Activated CD4-positive, CD25-positive, alpha-beta regulatory T cell treated with anti-CD3 and anti-CD28 coated beads, Interleukin-2, amount 50 U/mL, for 24 hours (primary cell): Measurements from ENCODE around the gene P2RY6.

ENCODE experiments used
- ATAC-seq, 2 donors: fragments of 150-1000 bp; cut with Tn5 transposase; one replicate each; pipeline ENCODE4 v1.10.0; 2021; ENCODE audit warnings: mild to moderate bottlenecking in 1 of 2, moderate library complexity in 1 of 2

The P2RY6 gene

DNA sequence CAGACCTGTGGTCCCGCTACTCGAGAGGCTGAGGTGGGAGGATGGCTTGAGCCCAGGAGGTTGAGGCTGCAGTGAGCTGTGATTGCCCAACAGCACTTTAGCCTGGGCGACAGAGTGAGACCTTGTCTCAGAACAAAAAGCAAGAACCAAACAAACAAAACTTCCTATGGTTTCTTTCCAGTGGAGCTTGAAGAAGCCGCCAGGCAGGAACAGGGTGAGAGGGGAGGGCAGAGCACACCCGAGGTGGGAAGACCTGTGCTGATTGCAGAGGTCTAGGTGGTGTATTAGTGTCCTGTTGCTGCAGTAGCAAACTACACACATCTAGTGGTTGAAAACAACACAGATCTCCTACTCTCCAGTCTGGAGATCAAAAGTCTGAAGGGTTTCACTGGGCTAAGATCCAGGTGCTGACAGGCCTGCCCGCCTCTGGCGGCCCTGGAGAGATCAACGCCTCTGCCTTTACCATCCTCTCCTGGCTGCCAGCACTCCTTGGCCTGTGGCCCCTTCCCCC lies 46.4 kb downstream of the P2RY6 start:
- no peak for ATAC-seq

DNA sequence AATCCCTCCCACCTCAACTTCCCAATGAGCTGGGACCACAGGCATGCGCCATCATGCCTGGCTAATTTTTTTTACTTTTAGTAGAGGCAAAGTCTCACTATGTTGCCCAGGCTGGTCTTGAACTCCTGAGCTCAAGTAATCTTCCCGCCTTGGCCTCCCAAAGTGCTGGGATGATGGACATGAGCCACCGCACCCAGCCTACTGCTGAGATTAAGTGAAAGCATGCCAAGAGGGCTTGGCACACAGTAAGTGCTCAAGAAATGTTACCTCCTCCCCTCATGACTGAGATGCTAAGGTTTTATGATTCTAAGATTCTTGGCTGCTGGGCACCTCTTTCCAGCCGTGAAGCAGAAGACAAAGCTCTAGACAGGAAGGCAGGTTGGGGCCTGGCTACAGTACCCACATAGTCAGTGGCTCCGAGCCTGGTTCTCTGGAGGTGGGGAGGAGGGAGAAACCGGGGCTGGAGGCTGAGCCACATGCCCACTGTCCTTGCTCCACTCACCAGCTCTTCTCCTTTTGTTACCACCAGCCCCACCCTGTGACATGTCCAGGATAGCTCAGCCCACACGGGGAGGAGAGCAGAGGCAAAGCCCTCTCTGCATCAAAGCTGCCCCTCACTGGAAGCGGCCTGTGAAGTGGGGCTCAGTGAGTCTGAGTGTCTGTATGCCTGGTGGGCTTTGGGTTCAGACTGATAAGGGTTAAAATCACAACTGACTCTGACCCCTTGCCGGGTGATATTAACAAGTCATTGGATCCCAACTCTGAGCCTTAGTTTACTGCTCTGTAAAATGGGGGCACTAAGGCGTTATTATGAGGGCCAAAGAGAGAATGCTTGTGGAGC lies 48.8 kb downstream of the P2RY6 start:
- ATAC-seq = no peak

DNA sequence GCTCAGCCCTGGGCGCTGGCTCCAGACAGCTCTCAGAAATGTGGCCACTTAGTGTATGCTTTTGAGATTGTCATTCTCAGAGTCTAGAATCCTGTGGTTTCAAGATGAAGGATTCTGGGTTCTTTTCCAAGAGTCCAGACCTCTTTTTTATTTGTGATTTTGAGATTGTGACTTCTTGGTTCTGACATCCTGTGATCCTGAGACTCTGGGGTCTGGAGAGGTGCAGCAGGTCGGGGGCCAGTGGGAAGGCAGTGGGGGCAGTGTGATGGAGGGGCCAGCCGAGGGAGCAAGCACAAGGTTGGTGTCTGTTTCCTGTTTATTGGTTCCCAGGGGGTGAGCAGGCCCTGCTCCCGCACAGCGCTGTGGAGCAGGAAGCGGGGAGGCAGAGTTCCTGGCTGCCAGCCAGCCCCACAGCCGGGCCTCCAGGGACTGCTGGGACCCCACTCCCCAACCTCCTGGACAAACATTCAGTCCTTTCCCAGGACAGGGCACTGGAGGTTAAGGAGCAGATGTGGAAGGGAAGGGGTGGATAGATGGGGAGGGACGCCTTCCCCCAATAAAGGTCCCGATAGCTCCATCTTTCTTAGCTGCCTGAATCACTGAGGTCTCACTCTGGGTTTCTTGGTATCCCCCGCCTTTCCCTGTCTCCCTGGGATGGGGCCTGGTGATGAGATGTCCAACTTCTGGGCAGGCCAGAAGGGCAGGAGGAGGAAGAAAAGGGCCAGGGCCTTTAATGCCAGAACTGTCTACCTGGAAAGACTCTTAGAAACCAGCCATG lies 49.7 kb downstream of the P2RY6 start:
- no peak for ATAC-seq

DNA sequence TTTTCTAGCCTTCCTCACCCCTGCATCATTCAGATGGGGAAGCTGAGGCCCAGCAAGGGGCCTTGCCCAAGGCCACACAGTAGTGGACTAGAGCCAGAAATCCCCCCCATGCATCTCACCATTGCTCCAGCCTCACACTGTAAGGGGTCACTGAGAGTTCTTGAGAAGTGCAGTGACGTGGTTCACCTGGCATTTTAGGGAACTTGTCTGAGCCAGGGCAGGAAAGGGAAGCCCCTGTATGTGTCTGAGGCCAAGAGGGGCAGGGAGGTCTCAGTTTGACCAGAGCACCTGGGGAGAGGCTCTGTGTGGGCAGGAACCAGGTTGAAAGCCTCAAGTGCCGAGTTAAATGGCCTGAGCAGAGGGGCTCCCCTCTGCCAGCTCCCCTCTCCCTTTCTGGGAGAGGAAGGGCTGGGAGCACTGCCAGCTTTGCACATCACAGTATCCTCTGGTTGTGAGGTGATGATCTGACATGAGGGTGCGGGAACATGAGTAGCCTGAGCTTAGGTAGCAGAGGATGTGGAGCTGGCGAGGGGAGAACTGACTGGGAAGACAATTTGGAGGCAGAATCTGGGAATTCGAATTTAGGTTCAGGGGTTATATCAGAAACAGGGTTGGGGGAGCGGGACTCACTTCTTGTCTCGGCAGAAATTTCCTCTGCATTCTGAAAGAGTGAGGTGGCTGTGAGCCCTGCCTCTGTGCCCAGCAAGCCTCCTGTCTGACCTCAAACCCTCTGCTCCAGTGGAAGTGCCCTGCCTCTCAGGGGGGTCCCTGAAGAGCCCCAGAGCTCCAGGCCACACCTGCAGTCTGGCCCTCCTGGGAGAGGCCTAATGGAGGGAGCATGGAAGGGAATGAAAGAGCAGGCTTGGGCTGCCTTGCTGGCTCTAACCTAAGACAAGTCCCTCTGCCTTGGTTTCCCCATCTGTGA lies 50.5 kb downstream of the P2RY6 start:
- no peak for ATAC-seq

DNA sequence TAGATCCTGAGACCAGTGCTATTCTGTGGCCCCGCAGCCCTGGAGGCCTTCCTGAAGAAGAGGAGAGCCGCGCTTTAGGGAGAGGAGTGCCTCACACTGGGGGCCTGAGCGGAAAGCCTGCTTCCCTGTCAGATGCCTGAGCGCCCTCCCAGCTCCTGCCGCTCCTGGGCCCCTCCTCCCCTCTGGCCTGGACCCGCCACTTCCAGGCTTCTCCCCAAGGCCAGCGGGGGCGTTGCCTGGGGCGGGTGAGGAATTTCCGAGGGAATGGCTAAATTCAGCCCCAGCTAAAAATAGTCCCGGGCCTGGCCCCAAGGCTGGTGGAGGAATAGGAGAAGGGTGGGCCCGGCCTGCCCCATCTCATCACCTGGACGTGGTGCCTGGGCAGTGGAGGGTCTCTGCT lies 51.3 kb downstream of the P2RY6 start:
- ATAC-seq = no peak

DNA sequence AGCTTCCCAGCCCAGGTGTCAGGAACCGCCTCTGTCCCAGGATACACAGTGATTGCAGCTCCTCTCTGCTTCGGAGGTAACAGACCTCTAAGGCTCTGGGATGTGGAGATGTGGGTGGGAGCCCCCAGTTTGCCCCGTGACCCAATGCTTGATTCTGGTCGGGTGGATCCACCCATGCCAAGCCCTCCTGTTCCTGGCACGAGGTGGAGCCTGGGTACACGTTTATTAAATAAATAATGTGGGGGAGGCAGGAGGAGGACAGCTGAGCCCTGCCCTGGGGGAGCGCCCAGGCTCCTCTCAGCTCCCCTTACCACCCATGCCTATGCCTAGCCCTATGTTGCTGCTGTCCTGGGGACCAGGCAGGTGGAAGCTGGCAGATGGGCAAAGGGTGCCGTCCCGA lies 52.0 kb downstream of the P2RY6 start:
- ATAC-seq = no peak

DNA sequence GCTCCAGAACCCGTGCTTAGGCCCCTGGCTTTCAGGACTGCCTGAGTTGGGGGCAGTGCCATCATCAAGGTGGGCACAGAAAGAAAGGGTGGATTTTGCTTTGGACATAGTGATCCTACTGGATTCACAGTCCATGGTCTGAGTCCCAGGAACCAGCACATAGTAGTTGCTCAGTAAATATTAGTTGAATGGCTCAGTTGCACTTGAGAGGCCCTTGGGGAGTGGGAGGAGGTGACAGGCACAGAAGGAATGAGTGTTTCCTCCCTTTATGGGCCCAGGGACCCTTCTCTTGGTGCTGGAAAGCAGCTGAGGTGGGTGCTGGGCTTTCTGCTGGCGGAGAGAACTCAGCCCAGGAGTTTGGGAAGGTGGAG lies 52.5 kb downstream of the P2RY6 start:
- ATAC-seq = no peak

DNA sequence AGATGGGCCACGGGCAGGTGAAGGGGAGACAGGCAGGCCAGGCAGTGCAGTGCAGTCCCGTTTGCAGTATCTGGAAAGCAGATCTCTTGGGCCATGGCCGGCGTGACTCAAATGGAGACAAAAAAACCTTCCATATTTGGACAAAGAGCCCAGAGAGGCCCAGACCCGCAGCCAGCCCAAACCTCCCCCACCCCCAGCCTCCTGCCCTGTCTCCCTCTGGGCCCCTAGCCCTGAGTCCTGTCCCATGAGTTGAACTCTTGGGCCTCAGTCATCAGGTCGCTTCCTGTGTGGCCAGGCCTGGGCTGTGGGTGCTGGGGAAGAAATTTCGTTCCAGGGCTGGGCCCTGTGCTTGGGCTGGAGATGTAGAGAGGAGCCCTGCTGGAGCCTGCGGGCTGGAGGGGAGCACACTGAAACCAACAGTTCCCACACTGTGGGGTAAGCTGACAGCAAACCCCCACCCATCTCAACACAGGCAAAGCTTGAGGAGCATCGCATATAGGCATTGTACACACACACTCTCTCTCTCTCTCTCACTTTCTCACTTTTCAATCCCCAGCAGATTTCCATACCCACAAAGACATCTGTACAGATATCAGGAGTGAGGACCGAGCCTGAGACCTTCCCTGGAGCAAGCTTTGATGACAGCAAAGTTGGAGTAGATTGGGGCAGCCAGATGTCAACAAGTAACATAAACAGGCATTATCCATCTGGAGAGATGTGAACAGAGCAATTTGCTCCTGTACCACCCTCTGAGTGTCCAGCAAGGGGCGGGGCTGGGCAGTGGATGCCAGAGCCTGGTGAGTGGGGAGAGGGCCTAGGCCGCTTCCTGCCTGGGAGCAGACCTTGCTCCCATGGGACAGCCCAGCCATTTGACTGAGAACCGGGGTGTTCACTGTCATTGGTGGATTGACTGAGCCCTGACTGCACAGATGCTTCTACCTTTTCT lies 53.2 kb downstream of the P2RY6 start:
- peak in 1 of 2 donors; percentile 20 for ATAC-seq

DNA sequence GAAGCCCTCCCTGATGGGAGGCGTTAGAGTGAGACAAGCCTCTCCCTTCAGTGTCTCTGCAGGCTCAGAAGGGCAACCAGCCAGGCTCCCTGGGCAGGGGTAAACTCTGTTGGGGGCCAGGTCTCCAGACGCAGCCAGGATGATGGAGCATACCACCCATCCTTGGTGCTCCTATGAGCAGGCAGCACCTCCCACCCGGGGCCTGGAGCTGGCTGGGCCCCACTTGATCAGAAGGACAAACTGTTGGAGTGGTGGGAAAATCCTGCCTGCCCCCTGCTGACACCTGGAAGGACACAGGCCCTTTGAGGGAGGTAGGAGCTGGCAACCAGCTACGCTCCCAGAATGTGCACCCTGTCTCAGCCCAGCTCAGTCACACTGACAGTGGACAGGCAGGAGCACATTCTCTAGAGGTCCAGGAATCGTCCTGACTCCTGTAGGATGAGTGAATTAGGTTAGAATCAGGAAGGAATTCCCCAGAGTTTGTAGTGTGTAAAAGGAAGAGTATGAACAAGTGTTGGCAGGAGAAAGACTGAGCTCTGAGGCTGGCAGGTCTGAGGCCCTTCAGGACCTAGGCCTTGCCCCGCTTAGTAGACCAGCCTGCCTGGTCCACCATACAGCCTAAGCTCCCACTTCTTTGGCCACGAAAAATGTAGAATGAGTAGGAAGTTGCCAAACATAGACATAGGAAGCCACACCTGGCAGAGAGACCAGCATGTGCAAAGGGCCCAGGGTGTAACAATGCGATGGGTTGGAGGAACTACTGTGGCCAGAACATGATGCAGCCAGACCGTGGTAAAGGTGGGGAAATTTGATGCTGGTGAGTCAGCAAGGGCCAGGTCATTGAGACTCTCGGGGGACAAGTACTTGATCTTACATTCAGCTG lies 55.0 kb downstream of the P2RY6 start:
- ATAC-seq = peak; percentile 44 to 49

DNA sequence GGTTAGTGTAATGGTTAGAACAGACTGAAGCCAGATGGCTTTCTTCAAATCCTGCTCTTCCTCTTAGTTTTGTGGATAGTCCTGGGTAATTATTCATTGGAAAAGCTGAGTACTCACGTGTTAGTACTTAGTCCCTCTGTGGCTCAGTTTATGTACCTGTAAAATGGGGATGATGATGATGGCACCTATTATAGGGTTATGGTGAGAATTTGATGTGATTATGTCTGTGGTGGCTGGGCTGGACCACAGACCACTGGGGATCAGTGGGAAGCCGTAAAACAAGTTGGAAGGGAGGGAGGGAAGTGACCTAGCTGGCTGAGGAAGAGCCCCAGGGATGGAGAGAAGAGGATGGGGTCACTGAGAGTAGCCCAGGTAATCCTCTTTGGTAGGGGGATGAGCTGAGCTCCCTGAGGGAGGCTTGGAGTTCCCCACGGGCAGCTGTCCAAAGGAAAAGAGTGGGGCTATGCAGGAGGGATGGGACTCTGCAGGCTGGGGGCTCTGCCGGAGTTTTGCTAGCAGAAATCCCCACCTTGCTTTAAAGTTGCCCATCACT lies 55.8 kb downstream of the P2RY6 start:
- ATAC-seq = no peak

DNA sequence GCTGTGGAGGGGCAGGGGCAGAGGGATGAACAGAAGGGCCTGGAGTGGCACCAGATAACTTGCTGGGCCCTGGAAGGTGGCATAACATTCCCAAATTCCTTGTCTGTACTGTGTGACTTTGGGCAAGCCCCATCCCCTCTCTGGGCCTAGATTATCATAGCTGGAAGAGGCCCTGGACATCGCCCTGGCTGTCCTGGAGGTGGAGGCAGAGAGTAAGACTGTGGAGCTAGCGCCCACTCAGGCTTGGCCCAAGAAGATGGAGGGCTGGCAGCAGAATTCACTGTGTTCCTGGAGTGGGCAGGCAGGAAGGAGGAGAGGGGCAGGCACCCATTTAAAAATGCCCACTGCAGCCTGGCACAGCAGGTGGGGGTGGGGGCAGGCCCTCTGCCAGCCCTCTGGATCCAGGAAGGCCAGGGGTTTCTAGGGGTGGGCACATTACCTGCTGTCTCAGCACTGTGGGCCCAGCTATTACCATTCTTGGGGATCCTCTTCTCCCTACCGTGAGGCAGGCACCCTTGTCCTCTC lies 58.5 kb downstream of the P2RY6 start:
- no peak for ATAC-seq

DNA sequence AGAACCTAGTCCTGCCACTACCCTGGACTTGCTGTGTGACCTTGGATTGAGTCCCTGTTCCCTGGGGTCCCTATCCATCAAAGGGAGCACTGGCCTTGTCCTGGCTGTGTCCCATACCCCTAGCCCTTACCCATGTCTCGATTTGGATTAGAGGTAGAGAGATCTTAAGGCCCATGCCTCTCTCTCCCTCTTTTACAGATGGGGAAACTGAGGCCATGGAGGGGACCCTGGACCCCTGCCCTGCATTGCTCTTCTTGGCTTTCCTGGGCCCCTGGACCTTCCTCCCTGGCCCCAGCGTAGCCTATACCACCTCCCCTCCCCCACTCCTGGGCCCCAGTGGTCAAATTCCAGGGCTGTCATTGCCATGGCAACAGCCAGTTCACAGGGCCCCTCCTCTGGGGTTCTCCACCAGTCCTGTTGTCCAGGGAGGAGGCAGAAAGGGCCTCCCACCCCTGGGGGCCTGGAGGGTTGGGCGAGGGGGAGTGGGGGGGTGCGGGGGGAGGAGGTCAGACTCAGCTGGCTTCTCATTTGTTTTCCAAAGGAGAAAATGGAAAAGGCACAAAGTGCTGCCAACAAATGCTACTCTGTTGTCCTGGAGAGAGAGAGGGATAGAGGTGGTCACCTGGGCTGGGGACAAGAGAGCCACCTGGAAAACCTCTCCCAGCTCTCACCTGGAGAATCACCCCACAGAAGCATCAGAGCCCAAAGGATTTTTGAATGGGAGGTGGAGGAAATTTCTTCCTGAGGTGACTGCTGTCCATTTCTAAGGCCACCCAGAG lies 59.2 kb downstream of the P2RY6 start:
- no peak for ATAC-seq

DNA sequence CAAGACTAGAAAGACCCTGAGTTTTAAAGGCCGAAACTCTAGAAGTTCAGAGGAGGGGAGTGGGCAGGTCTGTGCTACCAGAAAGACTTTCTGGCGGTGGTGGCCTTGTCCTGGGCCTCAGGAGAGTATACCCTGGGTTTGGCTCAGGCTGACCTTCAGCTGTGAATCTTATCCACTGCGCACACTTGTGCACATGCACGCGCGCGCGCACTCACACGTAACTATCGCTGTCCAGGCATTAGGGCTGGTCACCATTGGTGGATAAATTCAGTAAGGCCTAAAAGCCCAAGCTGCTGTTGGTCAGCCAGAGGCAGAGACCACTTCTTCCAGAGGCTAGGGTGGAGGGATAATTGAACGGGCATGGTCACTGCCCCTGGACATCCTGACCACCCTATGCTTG lies 61.0 kb downstream of the P2RY6 start:
- ATAC-seq = no peak

DNA sequence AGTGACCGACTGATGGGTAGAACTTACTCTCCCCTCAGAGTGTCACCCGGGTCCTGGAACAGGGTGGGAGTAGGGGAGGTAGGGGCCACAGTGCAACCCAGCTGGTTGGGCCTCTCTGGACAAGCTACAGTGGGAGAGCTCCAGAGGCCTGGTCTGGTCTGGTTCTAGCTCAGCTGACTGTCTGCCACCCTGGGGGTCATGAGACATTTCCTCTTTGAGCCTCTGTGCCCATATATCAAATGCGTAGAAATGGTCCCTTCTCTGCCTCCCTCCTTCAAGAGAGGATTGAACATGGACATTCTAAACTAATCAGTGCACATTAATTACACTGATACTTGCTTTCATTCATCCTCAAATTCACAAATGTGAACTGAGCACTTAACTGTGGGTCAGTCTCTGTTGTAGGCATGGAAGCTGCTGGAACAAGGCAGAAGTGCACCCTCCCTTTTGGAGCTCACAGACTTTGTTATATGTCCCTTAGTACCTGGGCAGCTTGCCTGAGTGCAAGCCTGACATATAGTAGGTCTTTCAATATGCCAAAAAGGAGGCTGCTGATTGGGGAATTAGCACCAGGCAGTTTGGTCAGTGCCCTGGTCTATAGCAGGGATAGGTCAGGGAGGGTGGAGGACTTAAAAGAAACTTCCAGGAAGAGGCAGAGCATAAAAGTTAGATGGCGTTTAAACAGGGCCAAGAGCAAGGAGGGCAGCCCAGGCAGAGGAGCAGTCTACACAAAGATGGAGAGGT lies 61.7 kb downstream of the P2RY6 start:
- no peak for ATAC-seq

DNA sequence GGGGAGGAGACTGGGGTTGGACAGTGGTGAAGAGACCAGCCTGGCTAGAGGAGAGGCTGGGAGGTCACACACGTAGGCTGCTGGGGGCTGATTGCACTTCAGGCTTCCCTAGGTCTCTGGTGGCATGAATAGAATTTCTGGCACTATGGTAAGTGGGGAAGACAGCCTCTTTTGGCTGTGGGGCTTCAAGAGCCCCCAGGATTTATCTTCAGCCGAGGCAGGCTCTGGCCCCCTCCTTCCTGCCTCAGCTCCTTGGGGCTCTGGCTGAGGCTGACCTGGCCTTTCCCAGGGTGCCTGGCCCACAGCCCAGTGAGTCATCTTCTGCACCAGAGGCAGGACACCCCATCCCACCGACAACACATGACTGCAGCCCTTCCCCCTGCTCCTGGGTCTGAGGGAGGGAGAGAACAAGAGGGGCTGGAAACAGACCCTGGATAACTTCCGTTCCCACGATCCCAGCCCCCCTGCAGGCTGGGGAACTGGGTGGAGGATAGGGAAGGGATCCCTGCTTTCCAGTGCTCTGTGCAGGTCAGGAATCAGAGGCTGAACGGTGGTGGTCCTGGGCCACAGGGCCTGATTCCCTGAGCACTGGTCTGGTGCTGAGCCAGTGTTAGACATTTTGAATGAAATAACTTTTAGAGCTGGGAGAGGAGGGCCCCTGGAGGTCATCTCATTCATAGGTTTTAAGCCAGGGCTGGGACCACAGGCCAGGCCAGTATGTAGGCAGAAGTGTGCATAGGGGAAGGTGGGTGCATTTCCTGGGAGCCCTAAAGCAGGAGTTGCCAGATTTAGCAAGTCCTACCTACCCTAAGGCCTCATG lies 62.5 kb downstream of the P2RY6 start:
- ATAC-seq = no peak

DNA sequence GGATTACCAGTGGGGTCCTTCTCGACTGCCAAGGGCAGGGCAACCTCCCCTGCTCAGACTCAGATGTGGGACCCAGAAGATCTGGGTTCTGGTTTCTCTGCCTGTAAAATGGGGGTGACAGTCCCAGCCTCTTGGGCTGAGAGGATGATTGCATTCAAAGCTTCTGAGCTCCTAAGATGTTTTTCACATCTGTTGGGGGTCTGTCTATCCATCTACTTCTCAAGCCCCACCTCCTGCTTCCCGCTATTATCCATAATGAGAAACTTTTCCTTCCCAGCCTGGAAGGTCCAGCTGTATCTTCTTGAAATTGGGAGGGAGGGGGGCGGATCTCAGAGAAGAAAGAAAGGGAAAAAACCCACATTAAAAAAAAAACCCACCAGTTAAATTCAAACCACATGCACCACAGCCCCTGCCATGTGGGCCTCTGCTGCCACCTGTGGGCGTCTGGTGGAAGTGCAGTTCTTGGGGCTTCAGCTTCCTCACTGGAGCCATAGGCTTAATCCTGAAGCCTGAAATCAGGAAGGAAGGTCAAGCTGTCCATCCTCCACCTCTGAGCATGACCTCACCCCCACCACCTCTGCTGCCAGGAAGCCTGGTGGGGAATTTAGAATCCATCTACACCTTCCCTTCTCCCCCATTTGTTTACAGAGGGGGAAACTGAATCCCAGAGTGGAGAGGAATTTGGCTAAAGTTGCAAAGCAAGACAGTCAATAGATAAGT lies 63.2 kb downstream of the P2RY6 start:
- ATAC-seq = peak; percentile 56 to 70

DNA sequence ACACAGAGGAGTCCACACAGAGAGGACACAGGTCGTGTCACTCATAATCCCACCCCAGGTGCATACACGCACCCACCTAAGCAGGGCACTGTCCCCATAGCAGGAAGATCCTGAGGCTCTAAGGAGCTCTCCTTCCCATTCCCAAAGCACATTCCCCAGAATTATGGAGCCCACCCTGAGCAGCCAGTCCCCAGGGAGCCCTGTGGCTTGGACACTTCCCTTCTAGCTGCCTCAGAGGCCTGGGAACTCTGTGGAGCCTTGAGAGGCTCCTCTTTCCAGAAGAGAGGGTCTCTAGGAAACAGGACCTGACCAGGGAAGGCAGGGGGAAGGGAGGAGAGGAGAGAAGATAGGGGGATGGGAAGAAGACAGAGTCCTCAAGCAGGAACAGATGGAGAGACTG lies 65.7 kb downstream of the P2RY6 start:
- ATAC-seq = no peak
